Airway epithelial cell (primary cell): ENCODE measurements around the gene ASCC3. TPM values are rescaled to one million over a fixed set of nuclear protein-coding genes. Genes with fewer than 3 reads are reported as not detected.

Source experiments
- total RNA-seq: library from RNA; depleted of rRNA; stranded (reverse); fragments of >200 nt; gene quantifications from 2 replicates; pipeline ENCODE4 v1.2.3, GENCODE V29; 2015

ASCC3 gene
- total RNA-seq = 38.6 and 48.9 TPM in 2 replicates

GRCh38 chr6:100880853-100881706, at the start of gene ASCC3:
TSS of gene ASCC3 (minus strand) at chr6:100881329. CDS start at chr6:100867997, 13,332 bp downstream.

GRCh38 chr6:100464903-100465700, 416.0 kb downstream of the ASCC3 start, which contains the start of gene SIM1:
TSS of gene SIM1 (minus strand) at chr6:100464921. CDS start at chr6:100463468, 1,453 bp downstream.

